Kidney (tissue), 14 donors: Measurements from ENCODE around the gene DHRS7B. TPM values are rescaled to one million over a fixed set of nuclear protein-coding genes. Genes with fewer than 3 reads are reported as not detected.
A peak's percentile ranks its signal among the peaks of the same experiment; 100 is the strongest.

Experiments
- DNase-seq, 5 donors: peaks; one replicate each; pipeline ENCODE4 v3.0.0-alpha.2; 2013 to 2020
- FAIRE-seq: peaks from 2 replicates; lab custom pipeline; 2012; peaks lifted over from hg19 to GRCh38; lab: Jason Lieb, UNC
- H3K27ac ChIP-seq, 2 donors: one replicate each; pipeline ENCODE4 v1.7.0; 2013; ENCODE audit warnings: low read depth in 2 of 2, low read length in 2 of 2, inconsistent platforms in 1 of 2
- H3K27me3 ChIP-seq: one replicate; pipeline ENCODE4 v1.7.1; 2013; ENCODE audit warnings: low read length, inconsistent platforms; ENCODE audit not compliant: control insufficient read depth, insufficient read depth
- H3K36me3 ChIP-seq, 3 donors: one replicate each; pipeline versions ENCODE4 v1.7.0 to v1.7.1; 2013; ENCODE audit warnings: low read length in 3 of 3, control low read depth in 1 of 3, inconsistent platforms in 1 of 3; ENCODE audit not compliant: insufficient read depth in 3 of 3, control insufficient read depth in 2 of 3
- H3K4me1 ChIP-seq, 3 donors: one replicate each; pipeline versions ENCODE4 v1.7.0 to v1.7.1; 2013; ENCODE audit warnings: low read length in 3 of 3, inconsistent platforms in 1 of 3, low read depth in 1 of 3; ENCODE audit not compliant: control insufficient read depth in 2 of 3, insufficient read depth in 2 of 3
- H3K4me3 ChIP-seq, 3 donors: one replicate each; pipeline versions ENCODE4 v1.7.0 to v1.8.1; 2013; ENCODE audit warnings: low read length in 3 of 3, control low read depth in 1 of 3, inconsistent platforms in 1 of 3
- H3K9ac ChIP-seq, 3 donors: one replicate each; pipeline versions ENCODE4 v1.7.0 to v1.7.1; 2013; ENCODE audit warnings: low read length in 3 of 3, control low read depth in 1 of 3, inconsistent platforms in 1 of 3
- H3K9me3 ChIP-seq, 3 donors: one replicate each; pipeline versions ENCODE4 v1.7.0 to v1.7.1; 2013; ENCODE audit warnings: low read length in 3 of 3, control low read depth in 1 of 3, inconsistent platforms in 1 of 3; ENCODE audit not compliant: control insufficient read depth in 2 of 3, insufficient read depth in 1 of 3
- intact Hi-C: fragments of 100-400 bp; cut with DNase I; formaldehyde crosslinking; loops from one replicate; pipeline ENCODE4 v1.11.1; 2022
- polyA plus RNA-seq: library from polyadenylated mRNA; stranded (reverse); fragments of 350-450 nt; fragmentation: Illumina TruSeq; extraction: RNeasy Lipid Tissue Mini Kit (QIAGEN cat#74804); gene quantifications from one replicate; pipeline ENCODE4 v1.2.3, GENCODE V29; 2014; ENCODE audit warnings: low read depth, low replicate concordance; ENCODE audit not compliant: insufficient read depth
- total RNA-seq: library from RNA; stranded (reverse); fragmentation: NEBNext Ultra II Directional; extraction: Animal tissue kit (Norgen Biotek cat#: 25700); gene quantifications from one replicate; pipeline ENCODE4 v1.2.1, GENCODE V29; 2021
- TF ChIP-seq, protein P1 (sequence below): IDR thresholded peaks from 3 replicates; pipeline ENCODE4 v1.5.1; 2012; ENCODE audit warnings: mild to moderate bottlenecking, moderate library complexity, borderline replicate concordance; ENCODE audit not compliant: insufficient read depth; ENCODE audit errors: extremely low read depth
- donor health status: control.
- donor health status: control.
- donor health status: control.
- donor health status: control.
- donor health status: control.
- donor health status: DM: yes; HTN: yes; CAD: no.
- donor health status: Normal renal cell carcinoma (clear cell type).

DHRS7B gene
- total and polyA plus RNA-seq, 2 donors from 2014 or later: 19.9 to 58.8 TPM

GRCh38 chr17:21168555-21168865, 41.7 kb downstream of the DHRS7B start:
- H3K36me3 ChIP-seq: no peaks in the 10 kb centered on the region
- TF ChIP-seq, protein P1, sequence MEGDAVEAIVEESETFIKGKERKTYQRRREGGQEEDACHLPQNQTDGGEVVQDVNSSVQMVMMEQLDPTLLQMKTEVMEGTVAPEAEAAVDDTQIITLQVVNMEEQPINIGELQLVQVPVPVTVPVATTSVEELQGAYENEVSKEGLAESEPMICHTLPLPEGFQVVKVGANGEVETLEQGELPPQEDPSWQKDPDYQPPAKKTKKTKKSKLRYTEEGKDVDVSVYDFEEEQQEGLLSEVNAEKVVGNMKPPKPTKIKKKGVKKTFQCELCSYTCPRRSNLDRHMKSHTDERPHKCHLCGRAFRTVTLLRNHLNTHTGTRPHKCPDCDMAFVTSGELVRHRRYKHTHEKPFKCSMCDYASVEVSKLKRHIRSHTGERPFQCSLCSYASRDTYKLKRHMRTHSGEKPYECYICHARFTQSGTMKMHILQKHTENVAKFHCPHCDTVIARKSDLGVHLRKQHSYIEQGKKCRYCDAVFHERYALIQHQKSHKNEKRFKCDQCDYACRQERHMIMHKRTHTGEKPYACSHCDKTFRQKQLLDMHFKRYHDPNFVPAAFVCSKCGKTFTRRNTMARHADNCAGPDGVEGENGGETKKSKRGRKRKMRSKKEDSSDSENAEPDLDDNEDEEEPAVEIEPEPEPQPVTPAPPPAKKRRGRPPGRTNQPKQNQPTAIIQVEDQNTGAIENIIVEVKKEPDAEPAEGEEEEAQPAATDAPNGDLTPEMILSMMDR: no peak
- DNase-seq: no peak
- no peak for FAIRE-seq
- no peaks in the 10 kb centered on the region for H3K27me3 ChIP-seq
- no peak overlapping the region for H3K9ac ChIP-seq
- no peak overlapping the region for H3K4me3 ChIP-seq
- H3K9me3 ChIP-seq: no peaks in the 10 kb centered on the region
- intact Hi-C loops: no loop called here
- peaks cover 0 to 9% (median 4%) of the 10 kb centered on the region in 3 donors for H3K4me1 ChIP-seq
- no peak overlapping the region for H3K27ac ChIP-seq

GRCh38 chr17:21169496-21169895, 42.7 kb downstream of the DHRS7B start:
- Histone ChIP-seq H3K36me3 (no peaks in the 10 kb centered on the region), H3K9ac (no peak overlapping the region), H3K4me3 (no peak overlapping the region), H3K27me3 (no peaks in the 10 kb centered on the region), H3K4me1 (peaks cover 0 to 9% (median 4%) of the 10 kb centered on the region in 3 donors), H3K27ac (no peak overlapping the region), H3K9me3 (no peaks in the 10 kb centered on the region)
- intact Hi-C loops: no loop called here
- DNase-seq (no peak), FAIRE-seq (no peak)
- TF ChIP-seq, protein P1: no peak

- DNase-seq (no peak), FAIRE-seq (no peak)
- Histone ChIP-seq H3K36me3 (no peaks in the 10 kb centered on the region), H3K4me1 (peaks cover 0 to 9% (median 4%) of the 10 kb centered on the region in 3 donors), H3K27ac (peak overlapping the region in 1 of 2 donors; percentile 5), H3K4me3 (no peak overlapping the region), H3K9ac (no peak overlapping the region), H3K9me3 (no peaks in the 10 kb centered on the region), H3K27me3 (no peaks in the 10 kb centered on the region)
- TF ChIP-seq, protein P1: no peak
- intact Hi-C loops: no loop called here
These were observed 44.0 kb downstream of the DHRS7B start for GRCh38 chr17:21170809-21171208.

DNA sequence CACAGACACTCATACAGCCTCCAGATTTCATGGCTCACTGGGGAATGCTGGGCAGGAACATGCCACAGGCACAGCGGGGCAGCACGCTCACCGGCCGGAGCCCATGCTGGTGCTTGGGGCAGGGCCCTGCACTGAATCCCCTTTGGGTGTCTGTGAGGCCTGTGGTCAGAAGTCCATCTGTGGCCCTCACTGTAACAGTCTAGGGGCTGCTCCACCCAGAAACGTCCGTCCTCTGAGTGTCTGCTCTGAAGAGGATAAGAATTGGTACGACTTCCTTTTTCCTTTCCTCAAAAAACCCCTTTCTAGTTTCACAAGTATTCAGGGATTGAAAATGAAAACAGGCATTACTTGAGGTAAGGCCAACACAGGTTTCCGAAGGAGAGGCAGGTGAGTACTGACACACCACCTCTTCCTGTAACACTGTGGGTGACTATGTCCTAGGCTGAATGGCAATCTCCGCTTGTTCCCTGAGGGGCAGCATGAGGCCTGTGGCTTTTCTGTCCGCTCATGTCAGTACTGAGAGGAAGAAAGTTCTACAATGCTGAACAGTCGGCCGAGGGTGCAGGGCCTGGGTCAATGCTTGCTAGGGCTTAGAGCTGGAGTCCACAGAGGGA, 44.7 kb downstream of the DHRS7B start:
- peak overlapping the region in 1 of 2 donors; percentile 5 for H3K27ac ChIP-seq
- FAIRE-seq: no peak

More for the DNA sequence above, 44.7 kb downstream of the DHRS7B start:
- H3K4me1 ChIP-seq: peaks cover 0 to 4% (median 3%) of the 10 kb centered on the region in 3 donors
- no peaks in the 10 kb centered on the region for H3K9me3 ChIP-seq
- no peaks in the 10 kb centered on the region for H3K27me3 ChIP-seq
- intact Hi-C loops: no loop called here
- no peak overlapping the region for H3K4me3 ChIP-seq
- DNase-seq: no peak
- TF ChIP-seq, protein P1: no peak
- no peaks in the 10 kb centered on the region for H3K36me3 ChIP-seq
- no peak overlapping the region for H3K9ac ChIP-seq
